Measurements from ENCODE around the gene CARMIL3. TPM values are rescaled to one million over a fixed set of nuclear protein-coding genes. Genes with fewer than 3 reads are reported as not detected.

The CARMIL3 gene
- total and polyA plus RNA-seq, 2 of the 8 experiments (the other 6 are each of a cell fraction or from before 2014, with no cell fraction given): 6.0 to 9.0 TPM

DNA sequence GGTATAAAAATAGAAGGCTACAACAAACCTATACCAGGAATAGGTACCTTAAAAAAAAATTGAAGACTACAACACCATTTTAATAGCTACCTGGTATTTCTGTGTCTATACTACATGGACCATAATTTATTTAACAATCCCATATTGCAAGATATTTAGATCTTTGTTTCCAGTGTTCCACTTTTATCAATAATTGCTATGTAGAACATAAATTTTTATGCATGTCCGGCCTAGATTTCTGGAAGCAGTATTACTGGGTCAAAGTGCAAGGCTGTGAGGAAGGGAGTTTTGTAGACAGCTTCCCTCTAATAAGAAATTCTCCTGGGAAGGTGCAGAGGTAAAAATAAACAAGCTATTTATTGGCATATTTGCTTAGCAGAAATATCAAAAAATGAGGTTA, 58.7 kb downstream of the CARMIL3 start (continued):
- TF ChIP-seq E2F6 (IDR thresholded peaks at IDR 0.05) (no peak), CHD1 (IDR thresholded peaks at IDR 0.05; ENCODE audit: low read depth, low read length) (no peak)

Measured in H1 (cell line).